H1 (cell line): ENCODE measurements around the gene UMODL1. TPM values are rescaled to one million over a fixed set of nuclear protein-coding genes. Genes with fewer than 3 reads are reported as not detected.

ENCODE experiments used
- CTCF ChIA-PET: fragments of 300-600 bp; sonication (Branson Sonifier 250); formaldehyde crosslinking; loops from one replicate; lab custom pipeline; 2021; ENCODE audit not compliant: partially characterized antibody; lab: Charles Lee
- POLR2A ChIA-PET: fragments of 300-600 bp; sonication (Branson Sonifier 250); formaldehyde crosslinking; loops from one replicate; lab custom pipeline; 2021; ENCODE audit warnings: inconsistent platforms; ENCODE audit not compliant: partially characterized antibody; lab: Charles Lee
- DNase-seq, 2 experiments: peaks; one replicate each; pipeline versions ENCODE4 v3.0.0 to v3.0.0-alpha.2; 2010 to 2022; ENCODE audit warnings: low spot score in 2 of 2, low read depth in 1 of 2, mixed read lengths in 1 of 2
- FAIRE-seq: peaks from 2 replicates; lab custom pipeline; 2011; peaks lifted over from hg19 to GRCh38; lab: Jason Lieb, UNC
- H2AFZ ChIP-seq: 2 replicates; pipeline ENCODE4 v1.8.1; 2012; ENCODE audit warnings: low read length, inconsistent platforms
- H2AK5ac ChIP-seq: 2 replicates; pipeline ENCODE4 v1.6.1; 2013; ENCODE audit warnings: low read depth, low read length
- H2BK120ac ChIP-seq: replicated peaks from 2 replicates; pipeline ENCODE3; 2013; ENCODE audit warnings: low read depth, low read length, inconsistent platforms
- H2BK12ac ChIP-seq: 2 replicates; pipeline ENCODE4 v1.6.1; 2013; ENCODE audit warnings: low read depth, low read length
- H2BK15ac ChIP-seq: 2 replicates; pipeline ENCODE4 v1.6.1; 2013; ENCODE audit warnings: low read length
- H2BK20ac ChIP-seq: 2 replicates; pipeline ENCODE4 v1.6.1; 2013; ENCODE audit warnings: low read length
- H2BK5ac ChIP-seq: 2 replicates; pipeline ENCODE4 v1.6.1; 2013; ENCODE audit warnings: low read depth, low read length
- H3K14ac ChIP-seq: 2 replicates; pipeline ENCODE4 v1.6.1; 2013; ENCODE audit warnings: inconsistent platforms; ENCODE audit not compliant: insufficient read length
- H3K18ac ChIP-seq: 2 replicates; pipeline ENCODE4 v1.6.1; 2013; ENCODE audit warnings: low read length; ENCODE audit errors: extremely low read depth
- H3K23ac ChIP-seq: 2 replicates; pipeline ENCODE4 v1.6.1; 2013; ENCODE audit warnings: inconsistent platforms; ENCODE audit not compliant: insufficient read length
- H3K23me2 ChIP-seq: 2 replicates; pipeline ENCODE4 v1.6.1; 2013; ENCODE audit warnings: low read depth, low read length
- H3K27ac ChIP-seq: 2 replicates; pipeline ENCODE4 v1.6.1; 2011; ENCODE audit warnings: low read depth, low read length, inconsistent platforms
- H3K27me3 ChIP-seq, 4 experiments: replicated peaks in 1 of 4; 1 replicate in 1 of 4; 2 replicates in 3 of 4; pipeline versions ENCODE4 v1.6.1 to v1.8.1; 2011 to 2013; ENCODE audit warnings: low read length in 3 of 4, mild to moderate bottlenecking in 3 of 4, inconsistent platforms in 2 of 4, mixed read lengths in 2 of 4, moderate library complexity in 1 of 4; ENCODE audit not compliant: control insufficient read depth in 3 of 4, insufficient read depth in 3 of 4; ENCODE audit errors: extremely low read depth in 1 of 4
- H3K36me3 ChIP-seq, 4 experiments: 2 replicates each; pipeline versions ENCODE4 v1.6.1 to v1.8.1; 2011 to 2013; ENCODE audit warnings: mild to moderate bottlenecking in 4 of 4, low read length in 3 of 4, moderate library complexity in 2 of 4, control low read depth in 1 of 4, inconsistent platforms in 1 of 4; ENCODE audit not compliant: insufficient read depth in 4 of 4, control insufficient read depth in 2 of 4
- H3K4ac ChIP-seq: replicated peaks from 2 replicates; pipeline ENCODE3; 2013; ENCODE audit warnings: low read length, low read depth, mixed read lengths, inconsistent platforms; ENCODE audit not compliant: insufficient read length
- H3K4me1 ChIP-seq, 4 experiments: replicated peaks in 1 of 4; 1 replicate in 1 of 4; 2 replicates in 3 of 4; pipeline versions ENCODE4 v1.6.1 to v1.8.1; 2011 to 2013; ENCODE audit warnings: low read length in 3 of 4, inconsistent platforms in 2 of 4, mixed read lengths in 1 of 4; ENCODE audit not compliant: insufficient read depth in 4 of 4, control insufficient read depth in 3 of 4
- H3K4me2 ChIP-seq, 2 experiments: 2 replicates each; pipeline versions ENCODE4 v1.6.1 to v1.8.1; 2011 to 2013; ENCODE audit warnings: low read depth in 2 of 2, low read length in 2 of 2, control low read depth in 1 of 2, inconsistent platforms in 1 of 2, mild to moderate bottlenecking in 1 of 2; ENCODE audit not compliant: insufficient read depth in 1 of 2
- H3K4me3 ChIP-seq, 4 experiments: fragments of 200-600, 300-600 bp in 1 of 4; sonication (generic), shearing (Covaris generic), sonication (Bioruptor Twin) in 1 of 4; 2 replicates each; pipeline versions ENCODE4 v1.5.1 to v1.8.1; 2011 to 2016; ENCODE audit warnings: low read length in 4 of 4, low read depth in 3 of 4, control low read depth in 2 of 4, inconsistent platforms in 2 of 4, mild to moderate bottlenecking in 2 of 4, mixed read lengths in 1 of 4, moderate library complexity in 1 of 4; ENCODE audit not compliant: insufficient read depth in 2 of 4; ENCODE audit errors: extremely low read depth in 1 of 4
- H3K56ac ChIP-seq: replicated peaks from 2 replicates; pipeline ENCODE3; 2013; ENCODE audit warnings: low read depth, mild to moderate bottlenecking, mixed read lengths, low read length, inconsistent platforms; ENCODE audit not compliant: insufficient read length
- H3K79me1 ChIP-seq: 2 replicates; pipeline ENCODE4 v1.6.1; 2013; ENCODE audit warnings: low read depth, low read length, control low read depth
- H3K79me2 ChIP-seq, 2 experiments: 2 replicates each; pipeline versions ENCODE4 v1.6.1 to v1.8.1; 2012 to 2013; ENCODE audit warnings: low read length in 2 of 2, mild to moderate bottlenecking in 2 of 2, inconsistent platforms in 1 of 2; ENCODE audit not compliant: insufficient read depth in 2 of 2, control insufficient read depth in 1 of 2
- H3K9ac ChIP-seq, 4 experiments: replicated peaks in 1 of 4; 1 replicate in 1 of 4; 2 replicates in 3 of 4; pipeline versions ENCODE4 v1.6.1 to v1.8.1; 2011 to 2013; ENCODE audit warnings: low read depth in 3 of 4, low read length in 3 of 4, control low read depth in 2 of 4, mild to moderate bottlenecking in 2 of 4, moderate library complexity in 2 of 4, inconsistent platforms in 1 of 4; ENCODE audit errors: extremely low read depth in 1 of 4
- H3K9me3 ChIP-seq, 2 experiments: 2 replicates each; pipeline versions ENCODE4 v1.6.1 to v1.8.1; 2012 to 2013; ENCODE audit warnings: mild to moderate bottlenecking in 2 of 2, moderate library complexity in 2 of 2, control low read depth in 1 of 2, inconsistent platforms in 1 of 2, low read depth in 1 of 2, low read length in 1 of 2, mixed read lengths in 1 of 2; ENCODE audit not compliant: insufficient read depth in 2 of 2
- H4K20me1 ChIP-seq, 2 experiments: replicated peaks in 1 of 2; 2 replicates each; pipeline versions ENCODE3 to v1.8.1; 2011 to 2013; ENCODE audit warnings: inconsistent platforms in 2 of 2, low read length in 2 of 2, mild to moderate bottlenecking in 1 of 2; ENCODE audit not compliant: insufficient read depth in 2 of 2, control insufficient read depth in 1 of 2
- H4K5ac ChIP-seq: 2 replicates; pipeline ENCODE4 v1.6.1; 2013; ENCODE audit warnings: low read length, low read depth, mixed read lengths, inconsistent platforms; ENCODE audit not compliant: insufficient read length
- H4K8ac ChIP-seq: 2 replicates; pipeline ENCODE4 v1.8.0; 2013; ENCODE audit warnings: mild to moderate bottlenecking, moderate library complexity, low read length, inconsistent platforms; ENCODE audit not compliant: insufficient read depth; ENCODE audit errors: extremely low read depth
- H4K91ac ChIP-seq: replicated peaks from 2 replicates; pipeline ENCODE3; 2013; ENCODE audit warnings: low read length, mixed read lengths, inconsistent platforms; ENCODE audit not compliant: insufficient read length
- CHD1 ChIP-seq: IDR thresholded peaks from 2 replicates; pipeline ENCODE4 v1.6.1; 2012; ENCODE audit warnings: low read depth, low read length, improper control_type of control experiment
- CHD2 ChIP-seq: IDR thresholded peaks from 2 replicates; pipeline ENCODE4 v1.6.1; 2012; ENCODE audit warnings: low read length, improper control_type of control experiment
- KDM1A ChIP-seq: fragments of 200-600, 300-600 bp; sonication (generic); IDR thresholded peaks from 2 replicates; pipeline ENCODE4 v1.7.1; 2016; ENCODE audit warnings: mild to moderate bottlenecking, low read length, borderline replicate concordance
- KDM4A ChIP-seq: IDR thresholded peaks from one replicate; pipeline ENCODE4 v1.7.1; 2012; ENCODE audit warnings: low read depth, mild to moderate bottlenecking, moderate library complexity, low read length, inconsistent platforms; ENCODE audit not compliant: severe bottlenecking
- MAFK ChIP-seq: IDR thresholded peaks from 2 replicates; pipeline ENCODE4 v1.6.1; 2012; ENCODE audit warnings: low read depth, mild to moderate bottlenecking, improper control_type of control experiment, low read length
- NRF1 ChIP-seq: IDR thresholded peaks from 2 replicates; pipeline ENCODE4 v1.6.1; 2011; ENCODE audit warnings: mild to moderate bottlenecking, low read depth, low read length, improper control_type of control experiment
- RBBP5 ChIP-seq: IDR thresholded peaks from 2 replicates; pipeline ENCODE4 v1.7.1; 2012; ENCODE audit warnings: low read depth, mild to moderate bottlenecking, inconsistent platforms, low read length, moderate library complexity, borderline replicate concordance
- SP4 ChIP-seq: IDR thresholded peaks from 2 replicates; pipeline ENCODE4 v1.6.1; 2012; ENCODE audit warnings: low read length, inconsistent platforms
- SUZ12 ChIP-seq: fragments of 200-600 bp; sonication (generic); IDR thresholded peaks from 2 replicates; pipeline ENCODE4 v1.6.1; 2012; ENCODE audit warnings: mild to moderate bottlenecking, inconsistent platforms, low read length, moderate library complexity, mixed read lengths
- WGBS, 2 experiments: shearing (Covaris generic) in 1 of 2; methylation state at CpG; one replicate each; pipeline versions ENCODE4 v1.1.6 to v1.1.7; 2013 to 2015; ENCODE audit warnings: low lambda C conversion rate in 2 of 2, mixed read lengths in 2 of 2, inconsistent platforms in 1 of 2, low coverage in 1 of 2, missing lambda C conversion rate in 1 of 2; ENCODE audit not compliant: insufficient replicate concordance in 2 of 2, insufficient coverage in 1 of 2, insufficient read length in 1 of 2; ENCODE audit errors: extremely low coverage in 1 of 2, missing lambda C conversion rate in 1 of 2; 5-methylcytosine and 5-hydroxymethylcytosine counted together
- polyA plus RNA-seq, 7 experiments: library from polyadenylated mRNA; depleted of rRNA in 3 of 7; stranded (reverse) in 5 of 7; unstranded in 2 of 7; fragments of >200 nt in 5 of 7; fragments of 200-250 nt in 2 of 7; gene quantifications; 1 replicate in 5 of 7; 2 replicates in 1 of 7; 4 replicates in 1 of 7; pipeline versions ENCODE4 v1.2.1 to v1.2.3, GENCODE V29; 2011 to 2013; ENCODE audit warnings: missing spikeins in 2 of 7, mixed read lengths in 2 of 7
- total RNA-seq: library from RNA; stranded (reverse); fragmentation: NEBNext Ultra II Directional; extraction: Animal tissue kit (Norgen Biotek cat#: 25700); gene quantifications from 2 replicates; pipeline ENCODE4 v1.2.1, GENCODE V29; 2021
- TF ChIP-seq, protein P1 (sequence below), 3 experiments: IDR thresholded peaks; 1 replicate in 2 of 3; 2 replicates in 1 of 3; pipeline versions ENCODE4 v1.5.1 to v1.6.1; 2011; ENCODE audit warnings: low read length in 3 of 3, mild to moderate bottlenecking in 3 of 3, inconsistent platforms in 2 of 3, low read depth in 1 of 3, moderate library complexity in 1 of 3; ENCODE audit not compliant: insufficient read depth in 1 of 3; ENCODE audit errors: control extremely low read depth in 1 of 3

UMODL1 gene
- total and polyA plus RNA-seq, 2 of the 8 experiments (the other 6 are each of a cell fraction or from before 2014, with no cell fraction given) = not detected

DNA sequence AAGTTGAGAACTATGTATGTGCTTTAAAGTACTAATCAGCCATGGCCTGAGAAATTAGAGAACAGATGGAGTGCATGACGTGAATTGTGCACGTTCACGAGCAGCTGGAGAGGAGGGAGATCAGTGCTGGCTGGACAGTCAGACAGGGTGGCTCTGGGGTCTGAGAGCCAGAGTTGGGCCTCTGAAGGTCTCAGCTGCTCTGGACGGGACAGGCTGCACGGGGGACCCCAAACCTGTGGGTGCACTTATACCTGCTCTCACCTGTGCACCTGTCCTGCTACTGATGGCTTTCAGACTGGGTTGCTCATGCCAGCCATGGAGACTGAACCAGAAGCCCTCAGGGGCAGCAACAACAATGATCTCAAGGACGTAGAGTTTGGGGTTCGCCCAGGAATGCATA, 43.5 kb downstream of the UMODL1 start:
- no peaks in the 10 kb centered on the region for H3K36me3 ChIP-seq
- no peak overlapping the region for H2AFZ ChIP-seq
- H3K4me2 ChIP-seq = no peak overlapping the region
- ChIA-PET POLR2A (no interaction called here), CTCF (interaction anchor here (0.6 to 3.9 kb wide), 3 partner anchors 11 to 151 kb away, joined by 3 to 11 read pairs (median 3); no protein-coding TSS in a partner anchor)
- no peaks in the 10 kb centered on the region for H3K23me2 ChIP-seq
- no peak for FAIRE-seq
- H3K27me3 ChIP-seq = no peaks in the 10 kb centered on the region; a peak in 2 of 7 replicates
- WGBS, 2 experiments = 89% methylated on average over 7 of the region's 7 CpGs; no CpG with 5 or more reads in 1 of the 2 experiments
- no peak overlapping the region for H2BK20ac ChIP-seq
- no peaks in the 10 kb centered on the region for H3K9me3 ChIP-seq
- no peak overlapping the region for H2BK5ac ChIP-seq
- no peak overlapping the region for H2AK5ac ChIP-seq
- H2BK15ac ChIP-seq = no peak overlapping the region
- H3K14ac ChIP-seq = no peak overlapping the region
- H4K91ac ChIP-seq = no peak overlapping the region
- no peaks in the 10 kb centered on the region for H3K4me1 ChIP-seq
- no peak overlapping the region for H3K9ac ChIP-seq
- no peaks in the 10 kb centered on the region for H4K20me1 ChIP-seq
- no peak overlapping the region for H3K18ac ChIP-seq
- no peak overlapping the region for H3K4ac ChIP-seq
- H3K56ac ChIP-seq = no peak overlapping the region
- H4K5ac ChIP-seq = no peak overlapping the region
- no peak overlapping the region for H3K27ac ChIP-seq
- no peaks in the 10 kb centered on the region for H3K79me2 ChIP-seq
- H4K8ac ChIP-seq = no peak overlapping the region
- H3K4me3 ChIP-seq = no peak overlapping the region
- DNase-seq = no peak
- H3K23ac ChIP-seq = no peak overlapping the region
- H3K79me1 ChIP-seq = no peaks in the 10 kb centered on the region
- no peak overlapping the region for H2BK120ac ChIP-seq
- no peak overlapping the region for H2BK12ac ChIP-seq
- TF ChIP-seq KDM1A (no peak), RBBP5 (no peak), CHD1 (no peak), MAFK (no peak), NRF1 (no peak), SP4 (no peak), SUZ12 (no peak), CHD2 (no peak), KDM4A (no peak)
- TF ChIP-seq, protein P1, sequence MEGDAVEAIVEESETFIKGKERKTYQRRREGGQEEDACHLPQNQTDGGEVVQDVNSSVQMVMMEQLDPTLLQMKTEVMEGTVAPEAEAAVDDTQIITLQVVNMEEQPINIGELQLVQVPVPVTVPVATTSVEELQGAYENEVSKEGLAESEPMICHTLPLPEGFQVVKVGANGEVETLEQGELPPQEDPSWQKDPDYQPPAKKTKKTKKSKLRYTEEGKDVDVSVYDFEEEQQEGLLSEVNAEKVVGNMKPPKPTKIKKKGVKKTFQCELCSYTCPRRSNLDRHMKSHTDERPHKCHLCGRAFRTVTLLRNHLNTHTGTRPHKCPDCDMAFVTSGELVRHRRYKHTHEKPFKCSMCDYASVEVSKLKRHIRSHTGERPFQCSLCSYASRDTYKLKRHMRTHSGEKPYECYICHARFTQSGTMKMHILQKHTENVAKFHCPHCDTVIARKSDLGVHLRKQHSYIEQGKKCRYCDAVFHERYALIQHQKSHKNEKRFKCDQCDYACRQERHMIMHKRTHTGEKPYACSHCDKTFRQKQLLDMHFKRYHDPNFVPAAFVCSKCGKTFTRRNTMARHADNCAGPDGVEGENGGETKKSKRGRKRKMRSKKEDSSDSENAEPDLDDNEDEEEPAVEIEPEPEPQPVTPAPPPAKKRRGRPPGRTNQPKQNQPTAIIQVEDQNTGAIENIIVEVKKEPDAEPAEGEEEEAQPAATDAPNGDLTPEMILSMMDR (IDR thresholded peaks at IDR 0.05; ENCODE audit: control extremely low read depth in 1 of 3, insufficient read depth in 1 of 3, low read depth in 1 of 3, low read length in 3 of 3) = no peak
